Adrenal gland (tissue), 5 donors: Measurements from ENCODE around the gene FLVCR2.

Experiments used
- POLR2A ChIP-seq, 2 donors: fragments of 450-650 bp; IDR thresholded peaks; one replicate each; pipeline ENCODE4 v1.6.1; 2017; ENCODE audit warnings: antibody characterized with exemption in 2 of 2, mild to moderate bottlenecking in 2 of 2, moderate library complexity in 1 of 2
- TF ChIP-seq, protein P1 (sequence below), 6 experiments: fragments of 450-650 bp in 4 of 6; fragments of 200-600 bp in 2 of 6; sonication (generic) in 1 of 6; IDR thresholded peaks; 1 replicate in 5 of 6; 2 replicates in 1 of 6; pipeline versions ENCODE4 v1.5.1 to v1.8.0; 2016 to 2021; ENCODE audit warnings: antibody characterized with exemption in 6 of 6, mild to moderate bottlenecking in 2 of 6, moderate library complexity in 1 of 6
- donor health status: DM: no; HTN: no; CAD: no.

DNA sequence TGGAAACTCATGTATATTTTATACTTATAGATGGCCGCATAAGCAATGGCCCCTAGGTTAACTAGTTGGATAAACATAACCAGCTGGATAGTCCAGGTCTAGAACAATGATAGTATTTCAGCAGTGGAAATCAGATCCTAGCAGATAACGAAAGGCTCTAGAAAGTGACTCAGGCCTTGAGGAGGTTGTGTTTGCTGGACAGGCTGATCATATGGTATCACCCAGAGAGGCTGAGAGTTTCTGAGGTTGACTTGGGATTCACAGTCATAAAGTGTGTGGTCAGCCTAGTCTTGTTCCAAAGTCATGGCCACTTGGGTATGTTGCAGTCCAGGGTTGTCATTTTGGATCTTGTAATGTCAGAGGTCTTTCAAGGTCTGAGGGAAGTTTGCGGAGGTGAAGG is 16.8 kb downstream of the FLVCR2 start:
- TF ChIP-seq, protein P1, sequence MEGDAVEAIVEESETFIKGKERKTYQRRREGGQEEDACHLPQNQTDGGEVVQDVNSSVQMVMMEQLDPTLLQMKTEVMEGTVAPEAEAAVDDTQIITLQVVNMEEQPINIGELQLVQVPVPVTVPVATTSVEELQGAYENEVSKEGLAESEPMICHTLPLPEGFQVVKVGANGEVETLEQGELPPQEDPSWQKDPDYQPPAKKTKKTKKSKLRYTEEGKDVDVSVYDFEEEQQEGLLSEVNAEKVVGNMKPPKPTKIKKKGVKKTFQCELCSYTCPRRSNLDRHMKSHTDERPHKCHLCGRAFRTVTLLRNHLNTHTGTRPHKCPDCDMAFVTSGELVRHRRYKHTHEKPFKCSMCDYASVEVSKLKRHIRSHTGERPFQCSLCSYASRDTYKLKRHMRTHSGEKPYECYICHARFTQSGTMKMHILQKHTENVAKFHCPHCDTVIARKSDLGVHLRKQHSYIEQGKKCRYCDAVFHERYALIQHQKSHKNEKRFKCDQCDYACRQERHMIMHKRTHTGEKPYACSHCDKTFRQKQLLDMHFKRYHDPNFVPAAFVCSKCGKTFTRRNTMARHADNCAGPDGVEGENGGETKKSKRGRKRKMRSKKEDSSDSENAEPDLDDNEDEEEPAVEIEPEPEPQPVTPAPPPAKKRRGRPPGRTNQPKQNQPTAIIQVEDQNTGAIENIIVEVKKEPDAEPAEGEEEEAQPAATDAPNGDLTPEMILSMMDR (IDR thresholded peaks at IDR 0.05), result no peak
- no peak for TF ChIP-seq POLR2A (IDR thresholded peaks at IDR 0.05)
